ENCODE data around the gene SFT2D2. TPM values are rescaled to one million over a fixed set of nuclear protein-coding genes. Genes with fewer than 3 reads are reported as not detected.

SFT2D2 gene
- total RNA-seq, 1 experiment from 2014 or later: 32.1 TPM

DNA sequence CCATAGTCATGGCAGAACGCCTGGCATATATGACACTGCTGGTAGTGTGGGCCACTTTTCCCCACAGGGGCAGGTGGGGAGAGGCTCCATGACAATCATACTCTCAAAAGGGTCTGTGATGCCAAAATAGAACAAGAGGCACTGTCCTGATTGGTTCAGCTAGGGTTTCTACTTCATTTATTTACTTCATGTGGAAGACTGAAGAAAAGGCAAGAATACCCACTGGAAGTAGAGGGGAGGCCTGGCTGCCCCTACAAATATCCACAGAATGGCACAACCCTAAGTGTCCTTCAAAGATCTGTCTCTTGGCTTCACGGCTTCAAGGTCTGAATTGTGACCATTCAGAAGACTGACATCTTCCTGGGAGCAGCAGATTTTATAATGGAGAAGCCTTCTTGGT, 4.5 kb upstream of the SFT2D2 start:
- peaks cover 4 to 7% (median 4%) of the 10 kb centered on the region in 3 experiments; a peak in 5 of 7 replicates for H3K36me3 Mint-ChIP-seq (ENCODE audit: insufficient read depth in 1 of 3, low read depth in 3 of 3)
- H3K79me2 ChIP-seq (ENCODE audit: insufficient read depth, low read length): no peaks in the 10 kb centered on the region
- H4K8ac ChIP-seq (replicated peaks; ENCODE audit: insufficient read length, low read depth, low read length): no peak overlapping the region
- no peak overlapping the region for H2BK120ac ChIP-seq (ENCODE audit: low read depth, low read length, poor library complexity, severe bottlenecking)
- no peak overlapping the region for H2BK15ac ChIP-seq (ENCODE audit: low read depth, low read length)
- no peak overlapping the region for H2BK5ac ChIP-seq (ENCODE audit: insufficient read length, low read length)
- H3K14ac ChIP-seq (ENCODE audit: insufficient read depth, low read length): no peak overlapping the region
- H3K27me3 Mint-ChIP-seq (ENCODE audit: low read depth): peaks cover 16% of the 10 kb centered on the region
- no peak overlapping the region for H3K9ac ChIP-seq (ENCODE audit: extremely low read depth, insufficient read length, low read length)
- H3K9me3 ChIP-seq (ENCODE audit: control insufficient read depth, low read depth, low read length): no peaks in the 10 kb centered on the region
- no peak overlapping the region for H4K91ac ChIP-seq (ENCODE audit: insufficient read length, low read depth, low read length)
- H2AFZ ChIP-seq (ENCODE audit: low read length): no peak overlapping the region
- no peaks in the 10 kb centered on the region; the same call in 1 of the 2 replicates for H3K4me1 ChIP-seq (ENCODE audit: insufficient read depth, low read length)
- H3K56ac ChIP-seq (ENCODE audit: insufficient read length, low read depth, low read length): no peak overlapping the region
- peaks cover 5 to 6% of the 10 kb centered on the region in 2 experiments for H3K9me3 Mint-ChIP-seq
- no peaks in the 10 kb centered on the region for H3K79me1 ChIP-seq (ENCODE audit: insufficient read depth, low read depth, low read length, poor library complexity, severe bottlenecking)
- no peak overlapping the region for H3K18ac ChIP-seq (ENCODE audit: insufficient read length, low read depth, low read length)
- TF ChIP-seq CTCF (conservative IDR thresholded peaks at IDR 0.05): no peak
- no peak overlapping the region for H3K23ac ChIP-seq (ENCODE audit: insufficient read length, low read depth, low read length)
- no peak overlapping the region for H3T11ph ChIP-seq (ENCODE audit: low read length)
- no peaks in the 10 kb centered on the region for H4K20me1 ChIP-seq (ENCODE audit: control insufficient read depth, insufficient read depth, insufficient read length)
- no peak for DNase-seq
- WGBS (ENCODE audit: extremely low coverage, insufficient read length, low lambda C conversion rate): no CpG with 5 or more reads among the region's 2 CpGs
- no peak overlapping the region for H2AK5ac ChIP-seq (ENCODE audit: insufficient read length, low read length)
- peaks cover 5% of the 10 kb centered on the region for H3K23me2 ChIP-seq (ENCODE audit: insufficient read length, low read depth, low read length, poor library complexity, severe bottlenecking)
- H3K4me3 Mint-ChIP-seq: no peak overlapping the region
- H4K5ac ChIP-seq (ENCODE audit: insufficient read length, low read depth, low read length): no peak overlapping the region
- H3K4me2 ChIP-seq (ENCODE audit: insufficient read depth, insufficient read length, low read length): no peak overlapping the region
- H3K4me1 Mint-ChIP-seq: peaks cover 25 to 27% of the 10 kb centered on the region in 2 experiments
- no peak overlapping the region for H3K4ac ChIP-seq (ENCODE audit: low read depth, low read length)
- H3K27ac ChIP-seq (ENCODE audit: insufficient read length, low read depth, low read length): no peak overlapping the region
- peaks cover 2% of the 10 kb centered on the region; the same call in 1 of the 2 replicates for H3K27me3 ChIP-seq (ENCODE audit: insufficient read depth, low read length)
- H3K27ac Mint-ChIP-seq: no peak overlapping the region
- H2BK20ac ChIP-seq (ENCODE audit: low read depth, low read length, poor library complexity, severe bottlenecking): no peak overlapping the region
- no peak overlapping the region for H2BK12ac ChIP-seq (ENCODE audit: insufficient read length, low read depth, low read length)

Measured in H9 (cell line).